GM18870 (cell line): Measurements from ENCODE around the gene CDC42BPG.

Experiments used
- ATAC-seq: cut with Tn5 transposase; IDR thresholded peaks from one replicate; pipeline ENCODE4 v1.9.1; 2021; ENCODE audit warnings: moderate library complexity; ENCODE audit not compliant: unreplicated experiment

Gene CDC42BPG

DNA sequence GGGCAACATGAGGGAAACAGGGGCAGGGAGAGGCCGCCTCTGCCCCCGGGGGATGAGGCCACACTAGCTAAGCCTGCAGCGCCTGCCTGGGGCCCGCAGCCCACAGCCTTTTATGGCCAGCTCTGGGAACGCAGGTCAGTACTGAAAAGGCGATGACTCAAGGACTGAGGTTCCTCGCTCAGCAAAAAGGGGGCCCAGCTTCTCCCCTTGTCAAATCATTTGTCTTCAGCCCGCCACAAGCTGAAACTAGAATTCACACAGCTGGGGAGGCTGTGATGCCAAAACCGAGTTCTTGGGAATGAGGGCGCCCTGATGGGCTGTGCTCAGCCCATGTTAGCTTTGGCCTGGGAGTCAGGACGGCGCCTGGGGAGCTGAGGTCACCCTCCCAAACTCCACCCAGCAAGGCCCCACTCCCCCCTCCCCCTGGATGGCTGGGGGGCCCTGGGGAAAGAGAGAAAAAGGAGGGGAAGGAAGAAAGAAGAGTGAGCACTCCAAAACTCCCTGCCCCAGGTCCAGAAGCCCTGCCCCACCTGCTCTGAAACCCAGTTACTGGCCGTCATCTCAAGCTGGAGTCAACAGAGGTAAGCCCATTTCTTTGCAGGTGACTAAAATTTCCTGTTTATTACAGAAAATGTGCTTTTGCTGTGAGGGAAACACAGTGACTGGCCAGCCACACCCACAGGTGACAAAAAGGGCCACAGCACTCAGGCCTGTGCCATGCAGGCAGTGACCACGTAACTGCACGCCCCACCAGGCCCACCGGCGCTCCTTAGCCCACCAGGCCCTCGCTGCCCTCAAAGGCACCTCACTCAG lies 20.2 kb upstream of the CDC42BPG start:
- ATAC-seq: no peak

DNA sequence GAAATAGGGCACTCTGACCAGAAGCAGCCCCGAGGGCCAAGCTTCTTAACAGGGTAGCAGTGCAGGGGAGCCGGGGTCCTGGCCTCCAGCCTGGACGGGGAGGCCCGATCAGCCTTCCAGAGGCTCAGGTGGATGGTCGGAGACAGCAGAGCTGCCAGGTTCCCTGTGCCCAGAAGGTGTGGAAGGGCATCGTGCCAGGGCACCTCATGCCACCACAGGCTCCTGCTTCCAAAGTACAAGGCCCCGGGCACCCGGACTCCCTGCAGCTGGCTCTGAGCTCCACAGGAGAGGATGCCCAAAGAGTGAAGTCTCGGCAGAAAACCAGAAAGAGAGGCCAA lies 19.7 kb upstream of the CDC42BPG start:
- ATAC-seq: no peak

DNA sequence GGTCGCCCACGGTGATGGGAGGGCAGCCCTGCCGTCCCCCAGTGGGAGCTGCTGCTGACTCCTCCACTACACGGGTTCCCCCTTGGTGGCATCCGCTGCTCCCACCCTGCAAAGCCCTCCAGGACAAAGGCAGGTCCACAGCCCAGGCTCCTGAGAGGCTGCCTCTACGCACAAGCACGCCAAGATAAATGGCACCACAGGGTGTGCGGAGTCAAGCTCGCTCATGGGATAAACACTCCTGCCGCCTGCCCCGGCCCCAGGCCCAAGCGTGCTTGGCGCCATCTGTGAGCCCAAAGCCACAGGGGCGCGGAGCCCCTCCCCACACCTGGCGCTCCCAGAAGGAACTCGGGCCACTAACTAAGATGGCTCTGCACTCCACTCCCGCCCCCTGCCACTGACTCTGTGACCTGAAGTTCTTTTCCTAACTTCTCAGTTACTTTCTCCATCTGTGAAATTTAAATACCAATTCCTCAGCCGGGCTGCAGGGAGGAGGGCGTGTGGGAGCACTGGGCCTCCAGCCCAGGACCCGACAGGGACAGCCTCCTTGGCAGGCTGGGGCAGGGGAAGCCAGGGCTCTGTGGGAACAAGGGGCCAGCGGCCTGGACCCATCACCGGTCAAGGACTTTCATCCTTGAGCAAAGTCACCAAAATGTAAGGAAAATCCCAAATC lies 19.1 kb upstream of the CDC42BPG start:
- ATAC-seq: no peak

DNA sequence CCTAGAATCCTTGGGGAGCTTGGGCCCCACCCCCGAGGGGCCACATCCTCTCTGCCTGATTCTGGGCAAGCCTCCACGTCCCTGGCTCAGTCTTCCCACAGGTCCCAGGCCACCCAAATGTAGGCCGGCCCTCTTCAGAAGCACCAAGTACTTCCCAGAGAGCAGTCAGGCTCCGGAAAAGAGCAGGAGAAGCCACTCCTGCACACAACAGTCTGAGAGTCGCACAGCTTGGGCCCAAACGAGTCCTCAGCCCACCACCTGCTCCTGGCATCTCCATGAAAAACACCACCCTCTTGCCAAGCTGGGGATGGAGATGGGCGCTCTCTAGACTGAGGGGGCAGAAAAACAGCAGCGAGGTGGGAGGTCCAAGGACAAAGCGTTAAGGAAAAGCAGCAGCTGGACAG lies 18.5 kb upstream of the CDC42BPG start:
- ATAC-seq: no peak

DNA sequence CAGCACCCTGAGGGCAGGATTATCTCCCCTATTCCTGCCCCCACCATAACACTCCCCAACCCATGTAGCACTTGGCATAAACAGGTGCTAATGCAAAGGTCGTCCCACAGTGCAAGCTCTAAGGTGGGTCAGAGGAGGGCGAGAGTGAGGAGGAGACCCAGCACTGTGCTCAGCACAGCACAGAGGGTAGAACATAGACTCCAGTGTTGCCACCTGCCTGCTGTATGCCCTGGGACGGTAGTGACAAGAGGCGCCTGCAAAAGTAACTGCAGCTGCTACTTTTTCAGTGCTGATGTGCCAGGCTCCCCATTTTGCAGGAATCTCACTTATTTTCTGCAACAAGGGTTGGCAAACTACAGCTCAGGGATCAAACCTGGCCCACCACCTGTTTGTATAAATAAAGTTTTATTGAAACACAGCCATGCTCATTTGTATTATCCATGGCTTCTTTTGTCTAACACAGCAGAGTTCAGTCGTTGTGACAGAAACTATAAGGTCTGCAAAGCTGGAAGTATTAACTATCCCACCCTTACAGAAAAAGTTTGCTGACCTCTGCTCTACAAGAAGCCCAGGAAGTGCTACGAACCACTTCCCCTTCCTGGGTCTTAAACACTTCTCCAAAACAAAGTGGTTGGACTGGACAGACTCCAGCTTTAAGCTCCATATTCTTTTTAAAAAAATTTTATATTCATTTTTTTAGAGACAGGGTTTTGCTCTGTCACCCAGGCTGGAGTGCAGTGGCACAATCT lies 16.9 kb upstream of the CDC42BPG start:
- no peak for ATAC-seq

DNA sequence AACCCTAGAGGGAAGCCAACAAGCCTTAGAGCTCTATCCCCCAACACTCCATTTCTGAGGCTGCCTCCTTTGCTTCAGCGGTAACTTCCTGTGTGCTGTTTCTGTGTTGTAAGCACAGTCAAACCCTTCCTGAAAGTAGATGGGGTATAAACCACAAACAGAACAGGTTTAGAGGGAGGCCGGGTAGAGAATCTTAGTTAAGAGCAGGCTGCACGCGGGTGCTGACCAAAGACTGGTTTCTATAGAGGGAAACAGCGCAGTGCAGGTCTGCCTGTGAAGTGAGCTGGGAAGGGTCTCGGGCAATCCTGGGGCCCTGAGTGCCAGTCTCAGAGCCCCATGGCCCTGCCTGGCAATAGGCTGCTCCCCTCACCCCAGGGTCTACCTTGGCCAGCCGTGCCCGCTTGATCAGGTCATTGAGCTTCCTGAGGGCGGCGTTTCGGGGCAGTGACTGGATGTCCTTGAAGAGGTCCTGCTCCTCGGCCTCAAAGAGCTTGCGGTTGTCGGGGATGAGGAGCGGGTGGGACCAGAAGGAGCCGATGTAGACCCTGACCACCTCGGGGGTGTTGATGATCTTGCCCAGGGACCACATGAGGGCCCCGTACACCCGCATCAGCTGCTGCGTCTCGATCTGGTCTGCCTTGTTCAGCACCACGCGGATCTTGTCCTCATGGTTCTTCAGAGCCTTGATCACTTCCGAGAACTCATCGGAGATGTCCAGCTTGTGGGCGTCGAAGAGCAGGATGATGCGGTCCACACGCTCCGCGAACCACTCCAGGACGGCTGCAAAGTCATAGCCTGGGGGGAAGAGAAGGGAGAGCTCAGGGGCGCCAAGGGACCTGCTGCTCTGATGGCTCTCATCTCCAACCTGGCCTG lies 15.3 kb upstream of the CDC42BPG start:
- peak; percentile 74 for ATAC-seq

DNA sequence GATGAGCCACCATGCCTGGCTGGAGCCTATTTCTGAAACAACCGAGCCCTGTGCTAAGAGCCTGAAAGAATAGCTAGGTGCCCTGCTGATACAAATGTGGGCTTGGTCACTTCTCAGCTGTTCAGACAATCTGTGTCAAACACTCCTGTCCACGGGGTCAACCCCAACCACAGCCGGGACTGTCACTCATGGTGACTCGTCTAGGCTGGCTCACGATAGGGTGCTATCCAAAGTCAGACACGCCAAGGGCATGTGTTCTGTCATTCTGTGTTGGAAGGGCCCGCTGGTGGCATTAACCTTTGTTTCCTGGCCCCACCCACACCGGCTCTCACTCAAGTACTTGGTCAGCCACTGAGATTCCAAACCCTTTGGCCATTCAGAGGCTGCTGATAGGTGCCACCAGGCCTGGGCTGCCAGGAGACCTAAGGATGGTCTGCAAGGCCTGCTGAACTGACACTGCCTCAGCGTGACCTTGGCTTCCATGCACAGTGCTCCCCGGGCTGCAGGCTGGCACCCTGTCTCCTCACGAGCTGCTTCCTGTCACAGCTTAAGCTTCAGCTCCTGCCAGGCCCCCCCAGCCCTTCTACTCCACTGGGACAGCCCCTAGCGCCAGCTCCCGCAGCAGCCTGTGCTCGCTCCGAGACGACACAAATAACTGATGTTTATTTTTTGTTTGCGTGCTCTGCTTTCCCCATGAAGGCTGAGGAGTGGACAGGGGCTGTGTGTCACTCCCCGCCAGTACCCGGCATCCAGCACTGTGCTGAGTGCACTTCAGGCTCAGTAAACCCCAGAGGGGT lies 14.2 kb upstream of the CDC42BPG start:
- ATAC-seq: peak; percentile 20

DNA sequence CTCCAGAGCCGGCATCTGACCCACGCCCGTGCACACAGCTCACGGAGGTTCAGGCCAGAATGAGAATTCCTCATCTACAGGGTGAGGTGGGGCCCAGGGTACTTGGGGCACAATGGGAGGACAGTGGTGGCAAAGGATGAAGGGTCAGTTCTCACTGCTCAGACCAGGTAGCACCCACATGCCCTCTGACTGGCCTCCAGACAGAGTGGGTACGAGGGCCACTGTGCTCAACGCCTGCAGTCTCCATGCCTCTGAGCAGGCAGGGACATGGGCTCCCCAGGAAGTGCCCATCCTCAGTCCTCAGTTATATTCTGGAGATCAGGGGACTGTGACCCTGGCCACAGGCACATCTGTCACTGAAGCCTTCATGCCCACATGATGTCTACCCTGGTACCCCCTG lies 13.0 kb upstream of the CDC42BPG start:
- ATAC-seq: no peak

DNA sequence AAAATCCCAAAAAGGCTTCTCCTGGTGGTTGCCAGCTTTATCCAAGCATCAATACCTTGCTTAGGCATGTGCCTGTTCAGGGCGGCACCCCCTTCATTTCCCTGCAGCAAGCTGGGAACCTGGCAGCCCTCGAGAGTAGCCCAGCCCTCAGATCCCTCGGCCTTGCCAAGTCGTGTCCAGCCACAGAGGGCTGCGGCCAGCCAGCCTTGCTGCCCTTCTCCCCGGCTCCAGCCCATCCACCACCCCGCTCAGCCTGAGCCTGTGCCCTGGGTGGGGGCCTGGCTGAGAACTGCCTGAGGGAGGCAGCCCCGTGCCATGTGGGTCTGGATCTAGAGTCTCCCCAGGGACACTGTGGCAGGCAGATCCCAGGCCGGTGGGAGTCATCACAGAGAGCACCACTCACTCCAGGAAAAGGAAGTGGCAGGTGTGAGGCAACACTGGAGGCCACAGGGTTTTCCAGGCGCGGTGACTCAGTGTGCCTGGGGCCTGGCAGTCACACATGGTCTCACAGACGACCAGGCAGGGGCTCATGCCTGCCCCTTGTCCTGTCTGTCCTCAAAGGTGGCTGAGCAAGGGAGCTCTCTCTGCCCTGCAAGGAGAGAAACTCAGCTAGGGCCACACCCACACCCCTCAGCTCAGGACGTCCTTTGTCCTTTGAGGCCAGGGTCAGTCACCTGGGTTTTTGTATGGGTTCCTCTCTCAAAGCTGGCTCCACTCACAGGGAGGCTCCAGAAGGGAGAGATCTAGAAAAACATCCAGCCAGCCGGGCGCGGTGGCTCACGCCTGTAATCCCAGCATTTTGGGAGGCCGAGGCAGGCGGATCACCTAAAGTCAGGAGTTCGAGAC lies 12.2 kb upstream of the CDC42BPG start:
- no peak for ATAC-seq

DNA sequence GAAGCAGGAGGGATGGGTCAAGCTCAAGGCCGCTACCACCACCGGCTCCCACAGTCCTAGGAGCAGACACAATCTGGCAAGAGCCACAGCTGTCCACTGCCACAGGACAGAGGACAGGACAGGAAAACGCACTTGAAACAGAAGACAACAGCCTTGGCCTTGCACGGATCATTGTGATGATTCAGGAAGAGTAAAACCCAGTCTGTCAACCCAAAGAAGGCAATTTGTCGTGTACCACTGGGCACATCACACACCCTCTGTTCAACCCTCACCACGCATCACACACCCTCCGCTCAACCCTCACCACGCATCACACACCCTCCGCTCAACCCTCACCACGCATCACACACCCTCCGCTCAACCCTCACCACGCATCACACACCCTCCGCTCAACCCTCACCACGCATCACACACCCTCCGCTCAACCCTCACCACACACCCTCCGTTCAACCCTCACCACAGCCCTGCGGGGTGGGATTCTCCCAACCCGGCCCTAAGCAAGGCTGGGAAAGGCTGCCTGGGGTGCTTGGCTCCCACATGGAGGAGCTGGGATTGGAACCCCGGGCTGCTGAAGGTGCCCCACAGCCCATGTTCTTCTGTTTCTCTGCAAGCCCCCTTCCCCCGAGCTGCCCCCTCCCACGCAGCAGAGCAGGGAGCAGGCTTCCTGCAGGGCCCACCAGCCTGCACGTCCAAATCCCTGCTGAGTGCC lies 11.3 kb upstream of the CDC42BPG start:
- no peak for ATAC-seq

DNA sequence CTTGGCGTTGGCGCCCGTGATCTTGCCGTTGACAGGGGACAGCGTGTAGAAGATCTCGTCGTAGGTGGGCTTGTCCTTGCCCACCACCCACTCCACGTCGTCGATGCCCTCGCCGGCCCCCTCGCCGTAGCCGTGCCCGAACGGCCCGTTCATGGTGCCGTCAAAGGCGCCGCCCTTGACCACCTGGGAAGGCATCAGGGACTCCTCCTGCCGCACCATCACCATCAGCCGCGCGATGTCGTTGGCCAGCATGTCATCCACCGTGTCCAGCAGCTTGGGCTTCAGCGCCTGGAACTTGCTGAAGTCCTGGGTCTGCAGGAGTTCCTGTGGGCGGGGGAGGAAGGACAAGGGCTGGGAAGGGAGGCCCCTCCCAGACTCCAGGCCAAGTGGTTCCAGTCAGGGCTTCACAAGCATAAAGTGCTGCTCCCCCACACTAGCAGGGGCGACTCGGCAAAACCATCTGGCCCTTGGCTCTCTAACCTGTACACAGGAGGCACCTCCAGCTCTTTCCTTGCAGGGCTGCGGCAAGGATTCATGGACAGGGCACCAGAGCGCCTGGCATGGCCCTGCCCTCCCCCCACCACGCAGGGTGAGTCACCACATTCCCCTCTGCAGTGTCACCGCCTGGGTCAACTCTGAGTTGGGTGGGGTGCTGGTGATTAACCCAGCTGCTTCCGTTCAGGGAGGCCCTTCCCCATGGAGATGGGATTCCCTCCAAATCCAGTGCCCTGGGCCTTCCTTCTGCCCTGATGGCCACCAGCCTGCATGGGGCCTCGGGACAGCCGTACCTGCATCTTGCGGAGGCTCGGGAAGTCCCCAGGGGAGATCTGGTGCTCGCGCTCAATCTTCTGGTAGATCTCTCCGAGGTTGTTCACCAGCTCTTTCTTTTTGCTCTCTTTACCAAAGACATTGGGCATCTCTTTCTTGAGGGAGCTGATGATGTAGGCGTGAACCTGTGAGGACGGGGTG lies 10.4 kb upstream of the CDC42BPG start:
- ATAC-seq: no peak

DNA sequence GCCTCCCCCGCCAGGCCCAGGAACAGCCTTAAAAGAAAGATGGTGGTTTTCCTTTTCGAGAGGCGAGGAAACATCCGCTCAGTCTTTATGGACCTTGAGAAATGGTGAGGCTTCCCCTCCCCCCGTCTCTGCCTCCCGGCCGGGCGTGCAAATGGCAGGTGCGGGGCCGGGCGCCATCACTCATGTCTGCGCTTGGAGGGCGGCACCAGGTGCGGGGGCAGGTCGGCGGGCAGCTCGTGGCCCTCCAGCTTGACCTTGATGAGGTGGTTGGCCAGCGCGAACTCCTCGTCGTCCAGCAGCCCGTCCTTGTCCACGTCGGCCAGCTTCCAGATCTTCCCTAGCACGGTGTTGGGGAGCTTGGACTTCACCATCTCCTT lies 9.7 kb upstream of the CDC42BPG start:
- ATAC-seq: no peak

DNA sequence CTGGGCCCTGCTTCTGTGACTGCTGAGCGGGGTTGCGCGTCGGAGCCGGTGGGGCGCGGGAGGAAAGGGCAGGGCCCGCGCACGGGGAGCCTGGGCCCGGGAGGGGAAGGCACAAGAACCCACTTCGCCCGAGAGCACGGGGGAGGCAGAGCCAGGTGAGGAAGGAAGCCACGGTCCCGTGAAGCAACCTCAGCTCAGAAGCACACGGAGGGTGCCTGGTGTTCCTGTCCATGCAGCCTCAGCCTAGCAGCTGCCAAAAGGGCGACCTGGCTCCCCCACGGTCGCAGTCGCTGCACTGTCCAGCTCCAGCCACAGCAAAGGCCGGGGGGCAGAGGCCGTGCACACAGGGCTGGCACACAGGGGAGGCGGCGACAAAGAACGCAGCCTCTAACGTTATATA lies 9.3 kb upstream of the CDC42BPG start:
- no peak for ATAC-seq

DNA sequence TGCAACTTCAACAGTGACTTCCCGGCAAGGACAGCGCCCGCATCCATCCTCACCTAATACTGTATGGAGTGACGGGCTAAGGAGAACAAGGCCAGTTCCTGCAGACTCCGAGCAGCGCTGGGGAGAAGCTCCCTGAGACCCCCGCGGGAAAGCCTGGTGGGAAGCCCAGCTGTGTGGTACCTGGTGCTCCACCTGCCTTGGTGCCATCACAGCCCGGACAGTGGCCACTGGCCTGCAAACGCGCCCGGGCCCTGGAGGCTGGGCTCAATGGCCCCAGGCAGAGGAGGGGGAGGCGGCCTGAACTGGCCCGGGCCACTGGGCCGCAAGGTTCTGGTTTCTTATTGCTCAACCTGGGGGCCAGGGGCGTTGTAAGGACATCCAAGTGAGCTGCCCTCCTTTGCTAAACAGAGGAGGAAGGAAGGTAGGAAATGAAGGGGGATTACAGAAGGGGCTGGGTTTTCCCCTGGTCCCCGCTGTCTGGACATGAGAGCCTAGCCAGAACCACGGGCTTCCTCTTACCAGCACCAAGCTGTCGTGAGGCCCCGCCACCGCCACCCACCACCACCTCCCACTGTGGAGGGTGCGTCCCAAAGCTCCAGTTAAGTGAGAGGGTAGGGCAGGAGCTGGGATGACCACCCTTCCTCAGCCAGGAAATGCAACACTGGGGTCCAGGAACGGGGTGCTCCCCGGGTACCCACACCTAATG lies 8.5 kb upstream of the CDC42BPG start:
- no peak for ATAC-seq

DNA sequence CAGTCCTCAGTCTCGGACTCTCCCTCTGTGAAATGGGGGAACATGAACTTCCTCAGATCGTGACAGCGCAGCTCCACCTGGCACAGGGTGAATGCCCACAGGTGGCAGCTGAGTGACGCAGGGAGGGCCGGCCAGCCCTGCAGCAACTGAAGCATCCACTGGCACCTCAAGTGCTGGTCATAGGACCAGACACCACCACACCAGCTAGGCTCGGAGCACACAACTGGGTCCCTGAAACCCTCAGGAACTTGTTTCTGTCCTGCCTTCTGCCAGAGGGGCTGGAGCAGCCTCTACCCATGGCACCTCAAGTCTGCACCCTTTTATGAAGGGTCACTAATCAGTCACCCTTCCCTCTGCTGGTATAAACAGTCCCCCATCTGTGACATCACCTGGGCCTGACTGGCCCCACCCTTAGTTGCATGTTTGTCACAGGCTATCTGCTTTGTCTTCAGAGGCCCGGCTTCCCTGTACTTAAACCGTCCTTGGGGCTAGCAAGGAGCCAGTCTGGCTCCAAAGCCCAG lies 7.4 kb upstream of the CDC42BPG start:
- ATAC-seq: peak; percentile 22

DNA sequence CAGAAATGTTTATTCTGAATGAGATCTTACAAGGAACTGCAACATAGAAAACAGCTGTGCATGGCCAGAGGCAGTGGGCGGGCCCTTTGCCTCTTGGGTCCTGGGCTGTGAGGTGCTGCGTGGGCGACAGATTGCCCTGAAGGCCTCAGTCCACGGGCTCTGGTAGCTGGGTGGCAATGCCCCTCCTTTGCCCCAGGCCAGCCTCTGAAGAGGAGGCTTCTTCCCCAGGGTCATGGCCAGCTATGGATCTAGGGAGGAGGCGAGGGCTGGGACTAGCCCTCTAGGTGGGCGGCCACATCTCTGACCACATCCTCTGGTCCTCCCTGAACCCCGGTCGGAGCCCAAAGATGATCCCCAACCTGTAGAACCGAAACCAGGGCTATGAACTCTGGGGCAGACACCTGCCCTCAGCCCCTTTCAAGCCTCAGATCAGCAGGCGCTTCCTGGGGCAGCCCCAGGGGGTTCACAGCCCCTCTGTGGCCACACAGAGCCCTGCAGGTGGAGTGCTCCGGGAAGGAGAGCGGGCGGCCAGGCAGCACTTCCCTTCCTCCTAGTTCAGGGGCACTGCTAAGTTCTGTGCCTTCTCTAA lies 6.6 kb upstream of the CDC42BPG start:
- ATAC-seq: peak; percentile 53
